HL-60 (cell line): ENCODE measurements around the gene PAPPA.

Experiments used
- SPI1 ChIP-seq: IDR thresholded peaks from 2 replicates; pipeline ENCODE4 v1.6.1; 2012; ENCODE audit warnings: low read depth, mild to moderate bottlenecking, borderline replicate concordance
- TF ChIP-seq, protein P1 (sequence below): IDR thresholded peaks from one replicate; pipeline ENCODE4 v1.5.1; 2011; ENCODE audit warnings: low read length, control low read depth, inconsistent platforms; ENCODE audit not compliant: insufficient read depth
- TF ChIP-seq, protein P2 (sequence below): IDR thresholded peaks from 2 replicates; pipeline ENCODE4 v1.6.1; 2012; ENCODE audit warnings: low read depth; ENCODE audit not compliant: insufficient replicate concordance

DNA sequence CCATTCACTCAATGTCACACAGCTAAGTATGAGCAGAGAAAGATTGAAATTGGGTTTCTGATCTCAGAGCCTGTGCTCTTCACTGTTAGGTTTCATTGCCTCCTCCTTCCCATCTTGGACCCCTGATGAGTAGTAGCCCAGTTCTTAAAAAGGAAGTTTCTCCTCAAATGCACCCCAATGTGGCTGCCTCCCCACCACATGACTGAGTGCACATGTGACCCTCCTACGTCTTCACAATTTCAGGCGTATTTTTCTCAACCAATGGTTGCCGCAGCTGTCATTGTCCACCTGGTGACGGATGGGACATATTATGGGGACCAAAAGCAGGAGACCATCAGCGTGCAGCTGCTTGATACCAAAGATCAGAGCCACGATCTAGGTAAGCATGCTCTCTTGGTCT, 178.5 kb downstream of the PAPPA start:
- TF ChIP-seq, protein P1, sequence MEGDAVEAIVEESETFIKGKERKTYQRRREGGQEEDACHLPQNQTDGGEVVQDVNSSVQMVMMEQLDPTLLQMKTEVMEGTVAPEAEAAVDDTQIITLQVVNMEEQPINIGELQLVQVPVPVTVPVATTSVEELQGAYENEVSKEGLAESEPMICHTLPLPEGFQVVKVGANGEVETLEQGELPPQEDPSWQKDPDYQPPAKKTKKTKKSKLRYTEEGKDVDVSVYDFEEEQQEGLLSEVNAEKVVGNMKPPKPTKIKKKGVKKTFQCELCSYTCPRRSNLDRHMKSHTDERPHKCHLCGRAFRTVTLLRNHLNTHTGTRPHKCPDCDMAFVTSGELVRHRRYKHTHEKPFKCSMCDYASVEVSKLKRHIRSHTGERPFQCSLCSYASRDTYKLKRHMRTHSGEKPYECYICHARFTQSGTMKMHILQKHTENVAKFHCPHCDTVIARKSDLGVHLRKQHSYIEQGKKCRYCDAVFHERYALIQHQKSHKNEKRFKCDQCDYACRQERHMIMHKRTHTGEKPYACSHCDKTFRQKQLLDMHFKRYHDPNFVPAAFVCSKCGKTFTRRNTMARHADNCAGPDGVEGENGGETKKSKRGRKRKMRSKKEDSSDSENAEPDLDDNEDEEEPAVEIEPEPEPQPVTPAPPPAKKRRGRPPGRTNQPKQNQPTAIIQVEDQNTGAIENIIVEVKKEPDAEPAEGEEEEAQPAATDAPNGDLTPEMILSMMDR = no peak
- TF ChIP-seq, protein P2, sequence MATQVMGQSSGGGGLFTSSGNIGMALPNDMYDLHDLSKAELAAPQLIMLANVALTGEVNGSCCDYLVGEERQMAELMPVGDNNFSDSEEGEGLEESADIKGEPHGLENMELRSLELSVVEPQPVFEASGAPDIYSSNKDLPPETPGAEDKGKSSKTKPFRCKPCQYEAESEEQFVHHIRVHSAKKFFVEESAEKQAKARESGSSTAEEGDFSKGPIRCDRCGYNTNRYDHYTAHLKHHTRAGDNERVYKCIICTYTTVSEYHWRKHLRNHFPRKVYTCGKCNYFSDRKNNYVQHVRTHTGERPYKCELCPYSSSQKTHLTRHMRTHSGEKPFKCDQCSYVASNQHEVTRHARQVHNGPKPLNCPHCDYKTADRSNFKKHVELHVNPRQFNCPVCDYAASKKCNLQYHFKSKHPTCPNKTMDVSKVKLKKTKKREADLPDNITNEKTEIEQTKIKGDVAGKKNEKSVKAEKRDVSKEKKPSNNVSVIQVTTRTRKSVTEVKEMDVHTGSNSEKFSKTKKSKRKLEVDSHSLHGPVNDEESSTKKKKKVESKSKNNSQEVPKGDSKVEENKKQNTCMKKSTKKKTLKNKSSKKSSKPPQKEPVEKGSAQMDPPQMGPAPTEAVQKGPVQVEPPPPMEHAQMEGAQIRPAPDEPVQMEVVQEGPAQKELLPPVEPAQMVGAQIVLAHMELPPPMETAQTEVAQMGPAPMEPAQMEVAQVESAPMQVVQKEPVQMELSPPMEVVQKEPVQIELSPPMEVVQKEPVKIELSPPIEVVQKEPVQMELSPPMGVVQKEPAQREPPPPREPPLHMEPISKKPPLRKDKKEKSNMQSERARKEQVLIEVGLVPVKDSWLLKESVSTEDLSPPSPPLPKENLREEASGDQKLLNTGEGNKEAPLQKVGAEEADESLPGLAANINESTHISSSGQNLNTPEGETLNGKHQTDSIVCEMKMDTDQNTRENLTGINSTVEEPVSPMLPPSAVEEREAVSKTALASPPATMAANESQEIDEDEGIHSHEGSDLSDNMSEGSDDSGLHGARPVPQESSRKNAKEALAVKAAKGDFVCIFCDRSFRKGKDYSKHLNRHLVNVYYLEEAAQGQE = no peak
- TF ChIP-seq SPI1 = no peak
